ENCODE measurements around the gene PELI1. TPM values are rescaled to one million over a fixed set of nuclear protein-coding genes. Genes with fewer than 3 reads are reported as not detected.

The PELI1 gene
- total and polyA plus RNA-seq, 2 donors (not counting 3 experiments of a cell fraction or from before 2014, with no cell fraction given), result 14.2 to 30.9 TPM

GRCh38 chr2:64120928-64121327 lies 23.3 kb downstream of the PELI1 start:
- Histone ChIP-seq H3K4me1 (ENCODE audit: control insufficient read depth, extremely low read depth, insufficient read depth, low read length) (peaks cover 8% of the 10 kb centered on the region), H3K4me3 (replicated peaks in 1 of 3; ENCODE audit: insufficient read depth in 1 of 3, low read depth in 1 of 3, low read length in 3 of 3) (no peak overlapping the region), H3K9me1 (replicated peaks; ENCODE audit: control insufficient read depth, extremely low read depth, insufficient read depth, low read length) (no peaks in the 10 kb centered on the region), H2AFZ (ENCODE audit: low read depth, low read length) (no peak overlapping the region), H4K20me1 (replicated peaks; ENCODE audit: control insufficient read depth, extremely low read depth, insufficient read depth, low read length) (peaks cover 8% of the 10 kb centered on the region), H3K27me3 (ENCODE audit: control insufficient read depth in 2 of 2, insufficient read depth in 2 of 2, low read length in 2 of 2) (no peaks in the 10 kb centered on the region), H3K36me3 (ENCODE audit: control insufficient read depth in 2 of 2, extremely low read depth in 1 of 2, insufficient read depth in 2 of 2, low read length in 2 of 2) (no peaks in the 10 kb centered on the region), H3K9me3 (replicated peaks; ENCODE audit: control insufficient read depth, insufficient read depth, low read length) (no peaks in the 10 kb centered on the region), H3K4me2 (ENCODE audit: insufficient read depth, low read length) (no peak overlapping the region), H3K79me2 (ENCODE audit: control insufficient read depth, insufficient read depth, low read length) (peaks cover 76% of the 10 kb centered on the region), H3K27ac (ENCODE audit: insufficient read depth, low read depth, low read length) (no peak overlapping the region), H3K9ac (replicated peaks; ENCODE audit: extremely low read depth, insufficient read depth, low read length) (no peak overlapping the region)
- no peak for DNase-seq (ENCODE audit: low read depth, low spot score)
- intact Hi-C loops (cut with micrococcal nuclease) (no loop called here), dilution Hi-C loops (cut with MboI; ENCODE audit: extremely low pct_ligation_motif_present, low sequenced_read_pairs) (no loop called here)
- FAIRE-seq, result no peak
- no TSS peak for BruUV-seq (replicated peaks)
- no peak for TF ChIP-seq CTCF (IDR thresholded peaks at IDR 0.05; ENCODE audit: extremely low read depth in 1 of 2, insufficient read depth in 1 of 2, low read depth in 1 of 2, low read length in 2 of 2)
- TF ChIP-seq, protein P1, sequence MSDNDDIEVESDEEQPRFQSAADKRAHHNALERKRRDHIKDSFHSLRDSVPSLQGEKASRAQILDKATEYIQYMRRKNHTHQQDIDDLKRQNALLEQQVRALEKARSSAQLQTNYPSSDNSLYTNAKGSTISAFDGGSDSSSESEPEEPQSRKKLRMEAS (IDR thresholded peaks at IDR 0.05; ENCODE audit: insufficient read depth, insufficient read length), result no peak
- ChIA-PET CTCF (no interaction called here), POLR2A (no interaction called here)

GRCh38 chr2:64120008-64120407 lies 24.2 kb downstream of the PELI1 start:
- no TSS peak for BruUV-seq (replicated peaks)
- Histone ChIP-seq H3K79me2 (ENCODE audit: control insufficient read depth, insufficient read depth, low read length) (peaks cover 71% of the 10 kb centered on the region), H3K27me3 (ENCODE audit: control insufficient read depth in 2 of 2, insufficient read depth in 2 of 2, low read length in 2 of 2) (no peaks in the 10 kb centered on the region), H3K4me2 (ENCODE audit: insufficient read depth, low read length) (no peak overlapping the region), H3K4me3 (replicated peaks in 1 of 3; ENCODE audit: insufficient read depth in 1 of 3, low read depth in 1 of 3, low read length in 3 of 3) (no peak overlapping the region), H3K36me3 (ENCODE audit: control insufficient read depth in 2 of 2, extremely low read depth in 1 of 2, insufficient read depth in 2 of 2, low read length in 2 of 2) (no peaks in the 10 kb centered on the region), H3K9me3 (replicated peaks; ENCODE audit: control insufficient read depth, insufficient read depth, low read length) (no peaks in the 10 kb centered on the region), H3K9ac (replicated peaks; ENCODE audit: extremely low read depth, insufficient read depth, low read length) (no peak overlapping the region), H2AFZ (ENCODE audit: low read depth, low read length) (no peak overlapping the region), H3K9me1 (replicated peaks; ENCODE audit: control insufficient read depth, extremely low read depth, insufficient read depth, low read length) (no peaks in the 10 kb centered on the region), H3K4me1 (ENCODE audit: control insufficient read depth, extremely low read depth, insufficient read depth, low read length) (peaks cover 17% of the 10 kb centered on the region), H4K20me1 (replicated peaks; ENCODE audit: control insufficient read depth, extremely low read depth, insufficient read depth, low read length) (peaks cover 8% of the 10 kb centered on the region), H3K27ac (ENCODE audit: insufficient read depth, low read depth, low read length) (no peak overlapping the region)
- no peak for TF ChIP-seq POLR2A (IDR thresholded peaks at IDR 0.05; ENCODE audit: low read depth, low read length)
- TF ChIP-seq MYC (IDR thresholded peaks at IDR 0.05; ENCODE audit: low read depth, low read length), result no peak
- TF ChIP-seq JUN (IDR thresholded peaks at IDR 0.05; ENCODE audit: borderline replicate concordance, insufficient read depth, insufficient read length, low read depth), result no peak
- CTCF ChIA-PET, result interaction anchor here (1.7 to 2.4 kb wide), 3 partner anchors 14 to 192 kb away, joined by 5 to 8 read pairs (median 6); no protein-coding TSS in a partner anchor
- DNase-seq (ENCODE audit: low read depth, low spot score) (no peak), FAIRE-seq (no peak)
- intact Hi-C loops (cut with micrococcal nuclease), result no loop called here
- dilution Hi-C loops (cut with MboI; ENCODE audit: extremely low pct_ligation_motif_present, low sequenced_read_pairs), result no loop called here
- POLR2A ChIA-PET, result no interaction called here
